GM12878 (cell line): Measurements from ENCODE around the gene GPI. TPM values are rescaled to one million over a fixed set of nuclear protein-coding genes. Genes with fewer than 3 reads are reported as not detected.

Source experiments
- ATAC-seq: fragments of 200-7000 bp; cut with Tn5 transposase; 3 replicates; pipeline ENCODE4 v1.9.1; 2020; ENCODE audit warnings: mild to moderate bottlenecking, moderate library complexity
- BruUV-seq: library from RNA; stranded (reverse); fragments of 400-500 nt; replicated peaks from 2 replicates; lab custom pipeline; 2021; lab: Mats Ljungman, UMichigan
- CTCF ChIA-PET: fragments of 300-600 bp; sonication (Branson Sonifier 250); formaldehyde crosslinking; extraction: SDS; loops from one replicate; lab custom pipeline; 2021; ENCODE audit warnings: inconsistent platforms; lab: Yijun Ruan, JAX
- POLR2A ChIA-PET: fragments of 350-600 bp; formaldehyde crosslinking; extraction: SDS; loops from one replicate; lab custom pipeline; 2021; ENCODE audit warnings: inconsistent platforms; lab: Charles Lee
- RAD21 ChIA-PET: fragments of 300-600 bp; sonication (Branson Sonifier 250); formaldehyde crosslinking; loops from one replicate; lab custom pipeline; 2023; ENCODE audit warnings: antibody characterized with exemption; ENCODE audit not compliant: unreplicated experiment; lab: Charles Lee
- SMC1A ChIA-PET: fragments of 300-600 bp; sonication (Branson Sonifier 250); formaldehyde crosslinking; loops from one replicate; lab custom pipeline; 2023; ENCODE audit not compliant: unreplicated experiment, uncharacterized antibody; lab: Charles Lee
- DNase-seq: peaks from one replicate; pipeline ENCODE4 v3.0.0-alpha.2; 2011; ENCODE audit warnings: low read depth, low spot score
- FAIRE-seq: peaks from 3 replicates; lab custom pipeline; 2011; peaks lifted over from hg19 to GRCh38; lab: Jason Lieb, UNC
- H2AFZ ChIP-seq: 2 replicates; pipeline ENCODE4 v1.6.0; 2011; ENCODE audit warnings: low read depth, low read length, control low read depth; ENCODE audit not compliant: control insufficient read depth
- H3K27ac ChIP-seq: 2 replicates; pipeline ENCODE4 v1.5.1; 2011; ENCODE audit warnings: control low read depth; ENCODE audit not compliant: control insufficient read depth, insufficient read depth
- H3K27me3 ChIP-seq, 2 experiments: replicated peaks in 1 of 2; 2 replicates each; pipeline versions ENCODE4 v1.6.0 to v1.6.1; 2011; ENCODE audit warnings: low read length in 1 of 2; ENCODE audit not compliant: control insufficient read depth in 2 of 2, insufficient read depth in 2 of 2
- H3K36me3 ChIP-seq, 2 experiments: 2 replicates each; pipeline ENCODE4 v1.5.1; 2011; ENCODE audit warnings: low read length in 1 of 2; ENCODE audit not compliant: control insufficient read depth in 2 of 2, insufficient read depth in 2 of 2
- H3K4me1 ChIP-seq: 2 replicates; pipeline ENCODE4 v1.6.1; 2011; ENCODE audit warnings: mild to moderate bottlenecking, low read length, moderate library complexity, mixed read lengths; ENCODE audit not compliant: control insufficient read depth, insufficient read depth
- H3K4me2 ChIP-seq: 2 replicates; pipeline ENCODE4 v1.6.0; 2011; ENCODE audit warnings: control low read depth; ENCODE audit not compliant: control insufficient read depth, insufficient read depth
- H3K4me3 ChIP-seq: fragments of 200-600 bp; sonication (generic); 2 replicates; pipeline ENCODE4 v1.5.1; 2016
- H3K79me2 ChIP-seq: 2 replicates; pipeline ENCODE4 v1.6.0; 2011; ENCODE audit warnings: low read length; ENCODE audit not compliant: control insufficient read depth, insufficient read depth
- H3K9ac ChIP-seq: 2 replicates; pipeline ENCODE4 v1.8.0; 2011; ENCODE audit warnings: low read length, control low read depth, mixed read lengths; ENCODE audit not compliant: control insufficient read depth, insufficient read depth
- H3K9me3 ChIP-seq: replicated peaks from 3 replicates; pipeline ENCODE4 v1.5.1; 2011; ENCODE audit warnings: mild to moderate bottlenecking, low read length; ENCODE audit not compliant: control insufficient read depth, insufficient read depth
- H4K20me1 ChIP-seq: 2 replicates; pipeline ENCODE4 v1.6.0; 2011; ENCODE audit not compliant: control insufficient read depth, insufficient read depth
- CBX5 ChIP-seq: sonication (generic); IDR thresholded peaks from 2 replicates; pipeline ENCODE4 v1.6.1; 2016; ENCODE audit warnings: low read depth, moderate library complexity, mild to moderate bottlenecking, inconsistent platforms
- CEBPB ChIP-seq, 2 experiments: fragments of 150-350 bp in 1 of 2; IDR thresholded peaks; 2 replicates each; pipeline ENCODE4 v1.6.1; 2012 to 2014; ENCODE audit warnings: low read depth in 2 of 2, low read length in 2 of 2, borderline replicate concordance in 1 of 2, inconsistent platforms in 1 of 2
- FOXK2 ChIP-seq: fragments of 450-650 bp; IDR thresholded peaks from 2 replicates; pipeline ENCODE4 v1.6.1; 2017; ENCODE audit warnings: mild to moderate bottlenecking, moderate library complexity
- FOXM1 ChIP-seq: IDR thresholded peaks from 2 replicates; pipeline ENCODE4 v1.6.1; 2012; ENCODE audit warnings: low read depth, mild to moderate bottlenecking, inconsistent platforms, low read length, moderate library complexity
- IKZF1 ChIP-seq: fragments of 450-650 bp; conservative IDR thresholded peaks from 2 replicates; pipeline ENCODE4 v1.6.1; 2017; ENCODE audit warnings: antibody characterized with exemption, mild to moderate bottlenecking
- IKZF2 ChIP-seq, 2 experiments: fragments of 450-650 bp; IDR thresholded peaks; 2 replicates each; pipeline ENCODE4 v1.6.1; 2017; ENCODE audit warnings: mild to moderate bottlenecking in 2 of 2, moderate library complexity in 2 of 2
- NFXL1 ChIP-seq: fragments of 450-650 bp; IDR thresholded peaks from 2 replicates; pipeline ENCODE4 v1.6.1; 2017; ENCODE audit warnings: antibody characterized with exemption, mild to moderate bottlenecking, borderline replicate concordance
- NR2C2 ChIP-seq: IDR thresholded peaks from 2 replicates; pipeline ENCODE4 v1.6.1; 2011; ENCODE audit warnings: borderline replicate concordance, low read depth; ENCODE audit not compliant: control insufficient read depth, insufficient read length
- PAX5 ChIP-seq: IDR thresholded peaks from 2 replicates; pipeline ENCODE4 v1.6.1; 2011; ENCODE audit warnings: low read depth, low read length, borderline replicate concordance
- PAX8 ChIP-seq: fragments of 450-650 bp; IDR thresholded peaks from 2 replicates; pipeline ENCODE4 v1.6.1; 2017; ENCODE audit warnings: mild to moderate bottlenecking, moderate library complexity
- RBBP5 ChIP-seq: fragments of 200-600 bp; sonication (generic); conservative IDR thresholded peaks from 2 replicates; pipeline ENCODE4 v1.6.1; 2016
- SMAD1 ChIP-seq: fragments of 450-650 bp; IDR thresholded peaks from 2 replicates; pipeline ENCODE4 v1.6.1; 2018; ENCODE audit warnings: mild to moderate bottlenecking, low read depth; ENCODE audit not compliant: partially characterized antibody
- SRF ChIP-seq, 2 experiments: IDR thresholded peaks; 2 replicates each; pipeline ENCODE4 v1.6.1; 2011; ENCODE audit warnings: low read depth in 2 of 2, low read length in 2 of 2, mild to moderate bottlenecking in 1 of 2, moderate library complexity in 1 of 2
- YBX1 ChIP-seq: fragments of 450-650 bp; IDR thresholded peaks from 2 replicates; pipeline ENCODE4 v1.6.1; 2016; ENCODE audit warnings: antibody characterized with exemption
- ZNF274 ChIP-seq: IDR thresholded peaks from one replicate; pipeline ENCODE4 v1.8.0; 2011; ENCODE audit not compliant: insufficient read length, insufficient read depth
- WGBS: methylation state at CpG from one replicate; pipeline ENCODE4 v1.1.6; 2016; ENCODE audit warnings: low lambda C conversion rate; ENCODE audit not compliant: insufficient replicate concordance, insufficient coverage; ENCODE audit errors: missing lambda C conversion rate; 5-methylcytosine and 5-hydroxymethylcytosine counted together
- in situ Hi-C: fragments of 300-500 bp; cut with MboI; formaldehyde crosslinking; loops from 9 replicates; pipeline ENCODE4 v1.14.3; 2018; ENCODE audit warnings: mixed read lengths
- intact Hi-C: fragments of 100-400 bp; cut with micrococcal nuclease; formaldehyde crosslinking; loops from one replicate; pipeline ENCODE4 v1.14.2; 2022; ENCODE audit not compliant: unreplicated experiment
- polyA plus RNA-seq, 11 experiments: library from polyadenylated mRNA; depleted of rRNA in 4 of 11; unstranded in 6 of 11; stranded (reverse) in 5 of 11; fragments of >200 nt; fragmentation: Nextera tagmentation in 4 of 11; fragmentation: Illumina TruSeq in 1 of 11; extraction: Ambion mirVana in 4 of 11; extraction: Trizol in 1 of 11; gene quantifications; 1 replicate in 1 of 11; 2 replicates in 10 of 11; pipeline versions ENCODE4 v1.2.1 to v1.2.3, GENCODE V29; 2011 to 2016; ENCODE audit warnings: inconsistent platforms in 2 of 11, missing spikeins in 2 of 11, low read depth in 1 of 11
- total RNA-seq, 4 experiments: library from RNA; depleted of rRNA in 3 of 4; stranded (reverse); fragments of >200 nt in 3 of 4; fragmentation: Illumina TruSeq in 1 of 4; extraction: Trizol in 1 of 4; gene quantifications; 2 replicates each; pipeline versions ENCODE4 v1.2.1 to v1.2.3, GENCODE V29; 2013 to 2021
- TF ChIP-seq, protein P1 (sequence below): IDR thresholded peaks from 2 replicates; pipeline ENCODE4 v1.6.1; 2012; ENCODE audit warnings: mild to moderate bottlenecking, low read depth, low read length
- TF ChIP-seq, protein P2 (sequence below): IDR thresholded peaks from 2 replicates; pipeline ENCODE4 v1.6.1; 2011; ENCODE audit warnings: mild to moderate bottlenecking, low read depth, low read length, moderate library complexity; ENCODE audit not compliant: insufficient replicate concordance

GPI gene
- total and polyA plus RNA-seq, 10 of the 15 experiments (the other 5 are each of a cell fraction or from before 2014, with no cell fraction given), result 124 to 400 (median 190) TPM

DNA sequence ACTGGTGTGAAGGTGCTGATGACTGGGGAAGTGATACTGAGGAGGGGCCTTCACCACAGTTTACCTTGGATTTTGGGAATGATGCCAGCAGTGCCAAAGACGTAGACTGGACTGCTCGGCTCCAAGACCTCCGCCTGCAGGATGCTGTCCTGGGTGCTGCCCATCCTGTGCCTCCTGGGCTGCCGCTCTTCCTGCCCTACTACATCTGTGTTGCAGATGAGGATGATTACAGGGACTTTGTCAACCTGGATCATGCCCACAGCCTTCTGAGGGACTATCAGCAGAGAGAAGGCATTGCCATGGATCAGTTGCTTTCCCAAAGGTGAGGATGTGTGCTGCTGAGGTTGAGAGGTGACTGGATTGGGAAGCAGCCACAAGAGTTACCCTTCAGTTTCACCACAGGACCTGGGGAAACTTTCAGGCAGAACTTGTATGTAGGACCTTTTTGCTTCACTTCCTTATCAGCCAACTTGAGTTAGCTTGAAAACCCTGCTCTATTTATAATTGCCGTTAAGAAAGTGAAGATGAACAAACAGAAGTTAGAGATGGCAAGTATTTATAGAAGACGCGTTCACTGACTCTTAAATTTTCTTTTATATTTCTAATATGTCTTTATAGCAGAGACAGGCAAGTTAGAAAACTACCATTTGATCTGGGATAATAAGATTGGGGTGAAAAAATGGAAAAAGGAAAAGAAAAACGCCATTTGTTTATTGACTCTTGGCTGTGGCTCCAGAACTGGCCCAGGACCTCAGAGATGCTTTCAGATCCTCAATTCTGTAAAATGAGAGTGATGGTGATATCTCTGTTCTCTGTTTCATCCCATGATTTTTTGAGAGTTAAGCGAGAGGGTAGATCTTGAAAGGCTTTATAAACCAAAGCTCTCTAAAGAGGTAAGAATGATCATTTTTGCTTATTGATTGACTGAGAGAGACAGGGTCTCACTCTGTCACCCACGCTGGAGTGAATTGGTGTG, 44.5 kb downstream of the GPI start:
- DNase-seq, result no peak
- WGBS, result 76% methylated on average over 10 of the region's 10 CpGs
- H3K27me3 ChIP-seq, result no peaks in the 10 kb centered on the region
- peaks cover 0 to 11% of the 10 kb centered on the region in 2 experiments; a peak in 3 of 4 replicates for H3K36me3 ChIP-seq
- peaks cover 12% of the 10 kb centered on the region for H3K4me1 ChIP-seq
- no TSS peak for BruUV-seq
- ChIA-PET RAD21 (no interaction called here), POLR2A (interaction anchor here (0.6 to 1.2 kb wide), 3 partner anchors 8 to 796 kb away, joined by 4 to 5 read pairs (median 5); partner anchors contain the start of gene UBA2), CTCF (interaction anchor here (1.0 kb wide), 1 partner anchor 21 kb away, joined by 3 read pairs; no protein-coding TSS in a partner anchor), SMC1A (interaction anchor here (1.4 kb wide), 1 partner anchor 23 kb away, joined by 4 read pairs; no protein-coding TSS in a partner anchor)
- in situ Hi-C loops (no loop called here), intact Hi-C loops (no loop called here)
- H3K9ac ChIP-seq, result peak overlapping the region; percentile 27; the same call in 1 of the 2 replicates
- no peaks in the 10 kb centered on the region for H4K20me1 ChIP-seq
- peak overlapping the region; percentile 65 for H3K27ac ChIP-seq
- 0 out of 2 replicates have a peak overlapping the region, but pooled peaks have one; percentile 41 for H3K4me3 ChIP-seq
- peak overlapping the region; percentile 77 for H3K4me2 ChIP-seq
- H3K79me2 ChIP-seq, result peaks cover 12% of the 10 kb centered on the region
- FAIRE-seq, result no peak
- peak; percentile 74 for ATAC-seq
- no peak overlapping the region for H2AFZ ChIP-seq
- H3K9me3 ChIP-seq, result no peaks in the 10 kb centered on the region
- TF ChIP-seq ZNF274 (no peak), CEBPB (IDR thresholded peaks at IDR 0.05; ENCODE audit: borderline replicate concordance in 1 of 2, low read depth in 2 of 2, low read length in 2 of 2) (no peak), IKZF2 (IDR thresholded peaks at IDR 0.05) (peak in 1 of 2 experiments; percentile 25; a peak in 1 of 4 replicates), IKZF1 (peak; percentile 41; the same call in 1 of the 2 replicates), SRF (IDR thresholded peaks at IDR 0.05; ENCODE audit: low read depth in 2 of 2, low read length in 2 of 2) (no peak), CBX5 (no peak), FOXK2 (no peak), NR2C2 (no peak), PAX5 (peak; percentile 23; the same call in 1 of the 2 replicates), SMAD1 (no peak), FOXM1 (no peak), NFXL1 (no peak), RBBP5 (no peak), PAX8 (no peak), YBX1 (no peak)
- TF ChIP-seq, protein P1, sequence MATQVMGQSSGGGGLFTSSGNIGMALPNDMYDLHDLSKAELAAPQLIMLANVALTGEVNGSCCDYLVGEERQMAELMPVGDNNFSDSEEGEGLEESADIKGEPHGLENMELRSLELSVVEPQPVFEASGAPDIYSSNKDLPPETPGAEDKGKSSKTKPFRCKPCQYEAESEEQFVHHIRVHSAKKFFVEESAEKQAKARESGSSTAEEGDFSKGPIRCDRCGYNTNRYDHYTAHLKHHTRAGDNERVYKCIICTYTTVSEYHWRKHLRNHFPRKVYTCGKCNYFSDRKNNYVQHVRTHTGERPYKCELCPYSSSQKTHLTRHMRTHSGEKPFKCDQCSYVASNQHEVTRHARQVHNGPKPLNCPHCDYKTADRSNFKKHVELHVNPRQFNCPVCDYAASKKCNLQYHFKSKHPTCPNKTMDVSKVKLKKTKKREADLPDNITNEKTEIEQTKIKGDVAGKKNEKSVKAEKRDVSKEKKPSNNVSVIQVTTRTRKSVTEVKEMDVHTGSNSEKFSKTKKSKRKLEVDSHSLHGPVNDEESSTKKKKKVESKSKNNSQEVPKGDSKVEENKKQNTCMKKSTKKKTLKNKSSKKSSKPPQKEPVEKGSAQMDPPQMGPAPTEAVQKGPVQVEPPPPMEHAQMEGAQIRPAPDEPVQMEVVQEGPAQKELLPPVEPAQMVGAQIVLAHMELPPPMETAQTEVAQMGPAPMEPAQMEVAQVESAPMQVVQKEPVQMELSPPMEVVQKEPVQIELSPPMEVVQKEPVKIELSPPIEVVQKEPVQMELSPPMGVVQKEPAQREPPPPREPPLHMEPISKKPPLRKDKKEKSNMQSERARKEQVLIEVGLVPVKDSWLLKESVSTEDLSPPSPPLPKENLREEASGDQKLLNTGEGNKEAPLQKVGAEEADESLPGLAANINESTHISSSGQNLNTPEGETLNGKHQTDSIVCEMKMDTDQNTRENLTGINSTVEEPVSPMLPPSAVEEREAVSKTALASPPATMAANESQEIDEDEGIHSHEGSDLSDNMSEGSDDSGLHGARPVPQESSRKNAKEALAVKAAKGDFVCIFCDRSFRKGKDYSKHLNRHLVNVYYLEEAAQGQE, result no peak
- TF ChIP-seq, protein P2, sequence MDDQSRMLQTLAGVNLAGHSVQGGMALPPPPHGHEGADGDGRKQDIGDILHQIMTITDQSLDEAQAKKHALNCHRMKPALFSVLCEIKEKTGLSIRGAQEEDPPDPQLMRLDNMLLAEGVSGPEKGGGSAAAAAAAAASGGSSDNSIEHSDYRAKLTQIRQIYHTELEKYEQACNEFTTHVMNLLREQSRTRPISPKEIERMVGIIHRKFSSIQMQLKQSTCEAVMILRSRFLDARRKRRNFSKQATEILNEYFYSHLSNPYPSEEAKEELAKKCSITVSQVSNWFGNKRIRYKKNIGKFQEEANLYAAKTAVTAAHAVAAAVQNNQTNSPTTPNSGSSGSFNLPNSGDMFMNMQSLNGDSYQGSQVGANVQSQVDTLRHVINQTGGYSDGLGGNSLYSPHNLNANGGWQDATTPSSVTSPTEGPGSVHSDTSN, result no peak
